T-helper 17 cell (primary cell): Measurements from ENCODE around the gene CFAP299. TPM values are rescaled to one million over a fixed set of nuclear protein-coding genes. Genes with fewer than 3 reads are reported as not detected.

Source experiments
- ATAC-seq: fragments of 150-1000 bp; cut with Tn5 transposase; 2 replicates; pipeline ENCODE4 v1.10.0; 2021; ENCODE audit warnings: mild to moderate bottlenecking, moderate library complexity
- DNase-seq, 3 donors: peaks; one replicate each; pipeline versions ENCODE4 v3.0.0 to v3.0.0-alpha.2; 2020 to 2021
- H3K9me3 ChIP-seq: one replicate; pipeline ENCODE4 v1.7.0; 2013; ENCODE audit warnings: low read length, mild to moderate bottlenecking; ENCODE audit not compliant: control insufficient read depth, poor library complexity, severe bottlenecking
- H3K27ac Mint-ChIP-seq: one replicate; pipeline ENCODE4 v1.8.0; 2022; ENCODE audit warnings: mild to moderate bottlenecking, moderate library complexity, mixed read lengths
- H3K27me3 Mint-ChIP-seq: one replicate; pipeline ENCODE4 v1.8.0; 2022; ENCODE audit warnings: mixed read lengths
- H3K36me3 Mint-ChIP-seq: one replicate; pipeline ENCODE4 v1.8.0; 2022; ENCODE audit warnings: low read depth, mixed read lengths
- H3K4me1 Mint-ChIP-seq: one replicate; pipeline ENCODE4 v1.8.0; 2022; ENCODE audit warnings: mild to moderate bottlenecking, mixed read lengths
- H3K4me3 Mint-ChIP-seq: one replicate; pipeline ENCODE4 v1.8.0; 2022; ENCODE audit warnings: mild to moderate bottlenecking, moderate library complexity, mixed read lengths
- total RNA-seq, 4 donors: library from RNA in 2 of 4; stranded (reverse) in 2 of 4; gene quantifications; one replicate each; pipeline ENCODE4 v1.2.3 and lab custom pipeline; 2022 to 2026

CFAP299 gene
- total RNA-seq, 2 donors from 2014 or later: not detected

DNA sequence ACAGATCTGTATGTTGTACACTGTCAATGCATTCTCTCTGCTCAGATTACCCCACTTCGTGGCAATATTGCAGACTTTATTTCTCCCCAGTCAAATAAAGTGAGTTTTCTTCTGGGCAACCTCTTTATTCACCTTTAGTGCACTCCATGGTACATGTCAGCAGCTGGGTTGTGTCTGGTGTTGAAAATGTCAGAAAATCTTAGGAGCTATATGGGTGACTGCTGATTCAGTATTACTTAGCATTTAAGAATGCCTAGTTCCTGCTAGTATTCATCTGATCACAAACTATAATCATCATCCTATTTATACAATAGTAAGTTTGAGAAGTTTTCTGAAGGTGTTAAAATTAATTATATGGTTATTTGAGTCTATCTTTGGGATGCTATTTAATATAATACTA lies 112.5 kb downstream of the CFAP299 start:
- Mint-ChIP-seq H3K27ac (no peak overlapping the region), H3K4me1 (no peaks in the 10 kb centered on the region), H3K4me3 (no peak overlapping the region), H3K36me3 (no peaks in the 10 kb centered on the region), H3K27me3 (no peaks in the 10 kb centered on the region)
- DNase-seq: no peak
- no peak for ATAC-seq
- H3K9me3 ChIP-seq: no peaks in the 10 kb centered on the region

DNA sequence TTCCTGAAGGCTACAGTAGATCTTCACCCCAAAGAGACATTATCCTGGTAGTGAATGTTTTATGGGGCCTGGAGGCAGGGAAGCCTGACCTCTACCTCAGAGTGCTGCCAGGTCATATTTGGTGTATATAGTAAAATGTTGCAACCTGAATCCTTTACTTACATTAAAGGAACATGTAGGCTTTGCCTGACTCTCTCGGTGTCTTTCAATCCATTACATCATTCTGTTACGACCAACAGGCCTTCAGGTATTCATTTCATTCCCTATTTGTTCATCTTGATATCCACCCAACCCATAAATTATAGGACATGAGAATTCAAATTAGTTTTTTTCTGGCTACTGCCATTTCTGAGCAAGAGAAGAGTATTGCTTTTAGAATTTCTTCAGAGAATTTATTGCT lies 116.5 kb downstream of the CFAP299 start:
- no peaks in the 10 kb centered on the region for H3K9me3 ChIP-seq
- DNase-seq (no peak), ATAC-seq (no peak)
- no peak overlapping the region for H3K27ac Mint-ChIP-seq
- H3K27me3 Mint-ChIP-seq: no peaks in the 10 kb centered on the region
- no peaks in the 10 kb centered on the region for H3K4me1 Mint-ChIP-seq
- H3K4me3 Mint-ChIP-seq: no peak overlapping the region
- H3K36me3 Mint-ChIP-seq: no peaks in the 10 kb centered on the region

DNA sequence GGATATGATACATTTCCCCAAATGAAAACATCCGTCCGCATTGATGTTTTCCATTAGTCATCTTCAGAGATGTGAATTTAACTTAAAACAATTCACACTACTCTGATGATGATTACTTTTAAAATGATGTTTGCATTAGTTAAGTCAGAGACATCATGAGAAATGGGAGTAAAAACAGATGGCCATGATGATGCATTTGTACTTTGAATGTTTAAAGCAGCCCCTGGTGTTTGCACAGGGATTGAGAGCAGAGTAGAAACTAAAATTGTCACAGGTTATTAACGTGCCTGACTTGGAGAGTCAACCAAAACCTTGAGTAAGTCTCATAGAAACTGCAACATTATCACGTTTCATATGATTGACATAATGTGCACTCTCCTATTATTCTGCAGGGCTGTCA lies 117.2 kb downstream of the CFAP299 start:
- Mint-ChIP-seq H3K27me3 (no peaks in the 10 kb centered on the region), H3K4me1 (no peaks in the 10 kb centered on the region), H3K36me3 (no peaks in the 10 kb centered on the region), H3K4me3 (no peak overlapping the region), H3K27ac (no peak overlapping the region)
- no peaks in the 10 kb centered on the region for H3K9me3 ChIP-seq
- DNase-seq (no peak), ATAC-seq (no peak)

DNA sequence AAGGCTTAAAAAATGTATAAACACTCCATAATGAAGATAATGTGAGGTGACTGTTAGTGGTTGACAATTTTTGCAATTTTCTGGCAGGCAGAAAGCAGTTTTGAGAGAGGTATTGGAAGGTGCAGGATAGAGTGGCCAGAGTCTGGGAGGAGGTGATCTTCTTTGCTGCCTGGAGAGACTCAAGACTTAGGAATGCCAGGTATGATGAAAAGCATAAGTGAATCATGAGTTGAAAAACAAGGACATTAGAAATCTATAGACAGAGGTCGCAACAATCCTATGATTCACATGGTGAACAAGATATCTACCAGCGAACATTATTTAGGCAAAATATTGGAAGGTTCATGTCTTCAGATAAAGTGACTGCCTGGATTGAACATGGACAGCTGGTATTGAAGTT lies 118.5 kb downstream of the CFAP299 start:
- Mint-ChIP-seq H3K27ac (no peak overlapping the region), H3K36me3 (no peaks in the 10 kb centered on the region), H3K27me3 (no peaks in the 10 kb centered on the region), H3K4me3 (no peak overlapping the region), H3K4me1 (no peaks in the 10 kb centered on the region)
- no peaks in the 10 kb centered on the region for H3K9me3 ChIP-seq
- ATAC-seq: no peak
- DNase-seq: no peak

DNA sequence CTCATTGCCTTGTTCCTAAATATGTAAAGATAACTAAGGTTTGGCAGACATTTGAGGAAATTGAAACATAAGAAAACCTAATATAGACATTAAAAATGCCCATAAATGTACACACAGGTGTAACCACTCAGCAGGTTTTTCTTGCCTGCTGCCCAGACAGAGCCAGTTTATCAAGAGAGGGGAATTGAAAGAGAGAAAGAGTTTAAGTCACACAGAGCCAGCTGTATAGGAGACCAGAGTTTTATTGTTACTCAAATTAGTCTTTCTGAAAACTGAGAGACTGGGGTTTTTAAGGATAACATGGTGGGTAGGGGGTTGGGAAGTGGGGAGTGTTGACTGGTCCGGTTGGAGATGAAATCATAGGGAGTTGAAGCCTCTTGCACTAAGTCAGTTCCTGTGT lies 119.0 kb downstream of the CFAP299 start:
- no peaks in the 10 kb centered on the region for H3K9me3 ChIP-seq
- no peak for ATAC-seq
- Mint-ChIP-seq H3K27ac (no peak overlapping the region), H3K27me3 (no peaks in the 10 kb centered on the region), H3K36me3 (no peaks in the 10 kb centered on the region), H3K4me1 (no peaks in the 10 kb centered on the region), H3K4me3 (no peak overlapping the region)
- DNase-seq: no peak

DNA sequence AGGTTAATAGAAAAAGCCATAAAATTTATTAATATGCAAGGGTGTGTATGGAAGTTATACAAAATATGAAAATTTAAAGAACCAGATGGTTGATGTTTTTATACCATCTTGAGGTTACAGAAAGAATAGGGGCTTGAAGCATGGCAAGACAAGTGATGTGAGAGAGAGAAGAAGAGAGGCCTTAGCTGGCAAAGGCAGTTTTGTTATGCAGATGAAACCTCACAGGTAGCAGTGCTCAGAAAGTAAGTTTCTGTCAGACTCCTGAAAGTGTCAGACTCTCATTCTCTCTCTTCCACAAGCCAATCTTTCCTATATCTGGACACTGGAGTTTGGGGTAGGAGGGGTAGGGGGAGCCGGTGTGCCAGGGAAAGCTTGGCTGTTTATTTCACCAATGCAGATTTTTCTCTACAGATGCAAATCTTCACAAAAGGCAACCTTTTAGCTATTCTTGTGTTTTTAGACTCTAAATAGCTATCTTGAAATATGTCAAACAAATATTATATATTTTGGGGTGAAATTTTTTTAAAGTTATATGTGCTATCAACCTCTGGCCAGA lies 124.5 kb downstream of the CFAP299 start:
- DNase-seq (no peak), ATAC-seq (no peak)
- no peak overlapping the region for H3K27ac Mint-ChIP-seq
- no peaks in the 10 kb centered on the region for H3K9me3 ChIP-seq
- no peak overlapping the region for H3K4me3 Mint-ChIP-seq
- no peaks in the 10 kb centered on the region for H3K36me3 Mint-ChIP-seq
- H3K4me1 Mint-ChIP-seq: peaks cover 5% of the 10 kb centered on the region
- H3K27me3 Mint-ChIP-seq: no peaks in the 10 kb centered on the region

DNA sequence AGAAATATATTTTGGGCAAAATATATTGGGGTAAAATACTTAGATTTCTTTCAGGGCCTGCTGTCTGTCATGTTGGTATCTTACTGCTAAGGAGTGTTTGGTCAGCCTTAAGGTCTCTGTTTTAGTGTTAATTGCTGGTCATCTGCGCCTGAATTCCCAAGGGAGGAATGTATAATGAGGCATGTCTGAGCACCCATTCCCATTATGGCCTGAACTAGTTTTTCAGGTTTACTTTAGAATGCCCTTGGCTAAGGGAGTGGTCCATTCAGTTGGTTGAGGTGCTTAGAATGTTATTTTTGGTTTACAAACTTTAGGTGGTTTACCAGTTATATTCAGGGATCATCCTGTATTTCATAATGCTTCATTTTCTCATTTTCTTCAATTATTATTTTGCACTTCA lies 125.9 kb downstream of the CFAP299 start:
- Mint-ChIP-seq H3K4me1 (peaks cover 5% of the 10 kb centered on the region), H3K27ac (no peak overlapping the region), H3K27me3 (no peaks in the 10 kb centered on the region), H3K4me3 (no peak overlapping the region), H3K36me3 (no peaks in the 10 kb centered on the region)
- no peaks in the 10 kb centered on the region for H3K9me3 ChIP-seq
- ATAC-seq (no peak), DNase-seq (no peak)

DNA sequence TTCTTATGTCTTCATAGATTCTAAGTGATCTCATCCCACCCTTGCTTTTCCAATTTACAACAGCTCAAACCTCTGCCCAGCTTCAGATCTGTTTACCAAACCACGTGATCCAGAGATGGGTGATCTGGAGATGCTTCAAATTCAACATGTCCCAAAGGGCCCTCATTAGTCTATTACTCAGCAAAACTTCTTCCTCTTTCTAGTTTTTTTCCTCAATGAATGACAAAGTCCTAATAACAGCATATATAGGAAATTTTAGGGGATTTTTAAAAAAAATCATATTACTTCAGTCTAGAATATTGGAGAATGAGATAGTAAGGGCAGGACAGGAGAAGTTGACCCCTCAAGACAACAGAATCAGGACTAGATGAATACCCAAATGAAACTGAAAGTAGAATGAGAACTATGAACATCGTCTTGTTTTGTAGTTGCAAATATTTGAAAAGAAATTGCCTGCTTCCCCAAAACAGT lies 127.1 kb downstream of the CFAP299 start:
- no peaks in the 10 kb centered on the region for H3K9me3 ChIP-seq
- Mint-ChIP-seq H3K36me3 (no peaks in the 10 kb centered on the region), H3K4me1 (peaks cover 5% of the 10 kb centered on the region), H3K4me3 (peak overlapping the region; percentile 56), H3K27me3 (no peaks in the 10 kb centered on the region), H3K27ac (peak overlapping the region; percentile 32)
- no peak for DNase-seq
- ATAC-seq: no peak

DNA sequence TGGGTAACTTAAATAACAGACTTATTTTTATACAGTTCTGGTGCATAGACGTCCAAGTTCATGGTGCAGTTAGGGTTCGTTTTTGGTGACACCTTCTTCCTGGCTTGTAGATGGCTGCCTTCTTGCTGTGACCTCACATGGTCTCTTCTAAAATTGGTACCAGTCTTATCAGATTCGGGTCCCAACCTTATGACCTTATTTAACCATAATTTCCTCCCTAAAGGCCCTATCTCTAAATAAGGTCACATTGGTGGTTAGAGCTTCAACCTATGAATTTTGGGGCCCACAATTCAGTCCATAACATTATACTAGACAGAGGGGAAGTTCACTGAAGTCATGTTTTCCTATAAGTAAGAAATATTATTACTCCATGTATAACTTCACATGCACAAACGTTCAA lies 128.0 kb downstream of the CFAP299 start:
- H3K4me3 Mint-ChIP-seq: no peak overlapping the region
- H3K36me3 Mint-ChIP-seq: no peaks in the 10 kb centered on the region
- H3K27me3 Mint-ChIP-seq: no peaks in the 10 kb centered on the region
- ATAC-seq (no peak), DNase-seq (no peak)
- no peak overlapping the region for H3K27ac Mint-ChIP-seq
- H3K9me3 ChIP-seq: no peaks in the 10 kb centered on the region
- peaks cover 5% of the 10 kb centered on the region for H3K4me1 Mint-ChIP-seq

DNA sequence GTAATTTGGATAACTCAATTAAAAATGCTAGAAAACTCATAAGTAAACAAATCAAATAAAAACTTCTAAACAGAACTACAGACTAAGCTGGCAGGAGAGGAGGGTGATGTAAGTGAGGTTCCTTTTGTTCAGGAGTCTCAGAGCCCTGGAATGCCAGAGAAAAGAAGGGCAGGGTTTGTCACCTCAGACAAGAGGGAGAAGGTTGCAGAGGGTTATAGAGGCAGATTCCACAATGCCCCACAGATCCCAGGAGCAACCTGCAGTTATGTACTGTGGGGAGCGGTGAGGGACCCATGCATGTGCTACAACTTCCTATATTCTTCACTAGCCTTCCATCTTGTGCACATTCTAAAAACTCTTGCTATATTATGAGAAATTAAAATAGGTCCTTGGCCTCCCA lies 129.7 kb downstream of the CFAP299 start:
- H3K27ac Mint-ChIP-seq: no peak overlapping the region
- H3K4me3 Mint-ChIP-seq: no peak overlapping the region
- no peaks in the 10 kb centered on the region for H3K9me3 ChIP-seq
- H3K36me3 Mint-ChIP-seq: no peaks in the 10 kb centered on the region
- H3K27me3 Mint-ChIP-seq: no peaks in the 10 kb centered on the region
- H3K4me1 Mint-ChIP-seq: peaks cover 5% of the 10 kb centered on the region
- DNase-seq (no peak), ATAC-seq (no peak)

DNA sequence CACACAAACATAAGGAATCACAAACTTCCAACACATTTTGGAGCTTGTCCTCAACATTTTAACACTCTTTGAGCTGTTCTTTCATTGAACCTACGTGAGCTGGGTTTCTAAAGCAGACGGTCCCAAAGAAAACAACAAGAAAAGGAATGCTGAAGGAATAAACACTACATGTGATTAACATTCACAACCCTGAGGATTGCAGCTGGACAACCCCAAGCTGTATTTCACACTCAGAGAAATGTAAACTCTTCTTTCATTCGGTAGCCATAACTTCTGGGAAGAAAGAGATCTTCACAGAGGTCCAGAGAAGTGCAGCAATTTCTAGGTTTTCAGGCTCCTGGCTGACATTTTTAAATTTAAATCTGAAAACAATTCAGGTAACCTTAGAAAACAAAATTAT lies 130.2 kb downstream of the CFAP299 start:
- H3K9me3 ChIP-seq: no peaks in the 10 kb centered on the region
- Mint-ChIP-seq H3K27ac (no peak overlapping the region), H3K27me3 (no peaks in the 10 kb centered on the region), H3K4me3 (no peak overlapping the region), H3K4me1 (peaks cover 2% of the 10 kb centered on the region), H3K36me3 (no peaks in the 10 kb centered on the region)
- no peak for ATAC-seq
- DNase-seq: no peak

DNA sequence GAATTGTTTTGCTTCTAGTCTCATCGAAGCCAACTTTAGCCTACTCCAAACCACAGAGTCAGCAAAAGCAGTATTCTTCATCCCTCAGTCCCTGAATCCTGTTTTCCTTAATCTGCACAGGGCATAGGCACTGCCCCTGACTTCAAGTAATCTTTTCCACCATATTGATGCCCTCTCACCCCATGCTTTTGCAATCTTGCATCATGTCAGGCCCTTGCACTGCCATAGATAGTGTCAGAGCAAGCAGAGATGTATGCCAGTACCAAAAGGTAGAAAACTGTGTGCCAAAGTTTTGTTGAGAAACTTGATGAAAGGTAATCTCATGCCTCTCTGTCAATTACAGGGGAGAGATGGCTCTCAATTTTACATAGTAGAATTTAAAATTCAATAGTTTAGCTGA lies 131.1 kb downstream of the CFAP299 start:
- H3K27ac Mint-ChIP-seq: no peak overlapping the region
- H3K4me3 Mint-ChIP-seq: no peak overlapping the region
- ATAC-seq (no peak), DNase-seq (no peak)
- H3K9me3 ChIP-seq: no peaks in the 10 kb centered on the region
- H3K27me3 Mint-ChIP-seq: no peaks in the 10 kb centered on the region
- H3K4me1 Mint-ChIP-seq: peaks cover 2% of the 10 kb centered on the region
- no peaks in the 10 kb centered on the region for H3K36me3 Mint-ChIP-seq

DNA sequence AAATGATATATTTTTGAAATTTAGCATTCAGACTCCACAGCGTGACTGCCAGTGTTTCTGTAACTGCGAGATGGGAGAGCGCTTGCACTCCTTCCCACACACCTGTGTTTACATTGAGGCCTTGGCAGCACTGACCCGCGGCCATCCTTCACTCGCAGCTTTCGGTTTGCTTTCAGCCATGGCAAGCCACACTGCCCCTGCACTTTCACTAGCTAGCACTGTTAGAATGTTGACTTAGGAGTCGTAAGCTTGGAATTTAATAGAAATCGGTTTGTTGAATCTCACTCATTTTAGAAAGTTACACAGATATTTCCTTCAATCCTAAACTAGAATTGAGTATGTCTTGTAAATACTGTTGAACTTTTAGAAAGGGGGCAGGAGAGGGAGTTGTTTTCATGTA lies 136.2 kb downstream of the CFAP299 start:
- DNase-seq: no peak
- Mint-ChIP-seq H3K4me1 (peaks cover 8% of the 10 kb centered on the region), H3K36me3 (no peaks in the 10 kb centered on the region), H3K4me3 (no peak overlapping the region), H3K27ac (no peak overlapping the region), H3K27me3 (no peaks in the 10 kb centered on the region)
- no peak for ATAC-seq
- H3K9me3 ChIP-seq: no peaks in the 10 kb centered on the region

DNA sequence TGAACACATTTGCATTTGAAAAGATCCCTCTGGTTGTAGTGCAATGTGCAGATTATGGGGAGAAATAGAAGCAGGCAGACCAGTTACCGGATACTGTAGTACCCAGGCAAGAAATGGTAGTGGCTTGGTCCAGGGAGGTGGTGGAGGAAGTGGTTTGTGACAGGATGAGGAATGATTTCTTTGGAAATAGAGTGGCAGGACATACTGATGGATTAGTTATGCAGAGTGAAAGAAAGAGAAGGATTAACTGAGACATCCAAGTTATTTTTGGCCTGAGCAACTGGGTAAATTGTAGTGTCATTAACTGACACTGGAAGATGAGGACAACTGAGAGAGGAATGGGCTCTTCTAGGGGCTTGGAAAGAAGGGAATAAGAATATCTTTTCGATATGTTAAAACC lies 139.7 kb downstream of the CFAP299 start:
- Mint-ChIP-seq H3K36me3 (no peaks in the 10 kb centered on the region), H3K27me3 (no peaks in the 10 kb centered on the region), H3K27ac (no peak overlapping the region), H3K4me3 (no peak overlapping the region), H3K4me1 (peaks cover 8% of the 10 kb centered on the region)
- no peaks in the 10 kb centered on the region for H3K9me3 ChIP-seq
- DNase-seq (no peak), ATAC-seq (no peak)
